Activated T-helper 1 cell treated with anti-CD3 and anti-CD28 coated beads, Interleukin-2, amount 50 U/mL, for 16 hours (primary cell): Measurements from ENCODE around the gene PDXDC1.
"Not testable (repeated sequence)": the region's sequence is repeated elsewhere in the genome, so short reads cannot be mapped to it uniquely, and the experiment has no call there.

Experiments
- DNase-seq, 2 donors: peaks; one replicate each; pipeline ENCODE4 v3.0.0-alpha.2; 2020; ENCODE audit warnings: low read depth in 1 of 2, low spot score in 1 of 2

PDXDC1 gene

DNA sequence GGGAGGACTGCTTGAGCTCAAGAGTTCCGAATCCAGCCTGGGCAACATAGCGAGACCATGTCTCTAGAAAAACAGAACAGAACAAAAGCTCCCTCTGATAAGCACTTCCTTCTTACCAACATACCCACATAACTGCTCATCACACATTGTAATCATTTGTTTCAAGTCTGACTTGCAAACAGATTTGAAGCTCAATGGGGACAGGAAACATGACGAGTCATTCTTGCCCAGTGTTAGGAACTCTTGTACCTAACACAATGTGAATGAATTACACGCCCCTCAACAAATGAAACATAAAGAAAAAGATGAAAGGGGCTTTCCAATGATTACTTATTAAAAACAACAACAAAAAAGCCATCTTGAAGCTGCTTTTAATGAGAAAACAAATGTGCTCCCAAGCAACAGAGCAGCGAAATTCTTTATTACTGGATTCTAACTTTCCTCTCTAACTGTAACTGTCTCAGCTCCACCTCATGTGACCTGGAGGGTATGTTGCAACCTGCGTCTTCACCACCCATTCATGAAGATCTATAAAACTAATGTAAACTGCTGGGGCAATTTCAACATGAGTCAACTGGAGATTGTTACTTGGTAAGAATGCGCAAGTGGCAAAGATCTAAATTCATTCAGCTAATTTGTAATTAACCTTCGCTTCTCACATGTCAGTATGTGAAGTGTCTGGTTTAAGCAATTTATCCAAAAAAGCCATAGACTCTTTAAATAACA, 87.4 kb downstream of the PDXDC1 start:
- DNase-seq = not testable (repeated sequence)

DNA sequence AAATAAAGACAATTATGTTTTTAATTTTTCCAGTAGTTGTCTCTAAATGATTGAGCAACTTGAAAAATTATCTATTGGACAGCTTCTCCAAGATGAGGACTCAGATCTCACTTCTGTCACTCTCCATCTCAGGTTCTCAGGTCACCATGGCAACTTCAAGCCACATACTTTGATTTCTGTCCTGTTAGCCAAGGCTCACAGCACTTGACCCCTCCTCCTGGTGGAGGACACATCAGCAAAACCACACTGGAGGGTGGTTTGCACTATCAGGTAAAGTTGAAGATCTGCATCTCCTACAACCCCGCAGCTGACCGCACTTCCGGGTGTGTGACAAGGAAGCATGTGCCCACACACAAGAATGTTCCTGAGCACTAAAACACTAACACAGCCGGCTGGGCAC, 91.1 kb downstream of the PDXDC1 start:
- not testable (repeated sequence) for DNase-seq

DNA sequence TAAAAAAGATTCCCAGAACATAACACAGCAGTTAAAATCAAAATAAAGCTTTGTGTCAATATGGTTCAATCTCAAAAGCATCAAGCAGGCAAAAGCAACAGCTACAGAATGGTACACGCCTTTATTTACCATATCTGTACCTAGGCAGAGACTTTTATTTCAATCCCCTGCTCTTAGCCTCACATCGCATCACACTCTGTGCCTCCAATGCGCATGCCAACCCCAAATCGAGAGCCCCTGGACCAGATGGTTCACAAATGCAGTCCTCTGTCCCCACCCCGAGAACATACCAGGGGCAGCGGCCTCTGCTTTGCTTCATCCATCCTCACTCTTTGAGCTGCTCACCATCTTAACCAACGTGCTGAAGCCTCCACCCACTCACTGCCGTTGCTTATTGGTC, 91.9 kb downstream of the PDXDC1 start:
- DNase-seq = not testable (repeated sequence)

DNA sequence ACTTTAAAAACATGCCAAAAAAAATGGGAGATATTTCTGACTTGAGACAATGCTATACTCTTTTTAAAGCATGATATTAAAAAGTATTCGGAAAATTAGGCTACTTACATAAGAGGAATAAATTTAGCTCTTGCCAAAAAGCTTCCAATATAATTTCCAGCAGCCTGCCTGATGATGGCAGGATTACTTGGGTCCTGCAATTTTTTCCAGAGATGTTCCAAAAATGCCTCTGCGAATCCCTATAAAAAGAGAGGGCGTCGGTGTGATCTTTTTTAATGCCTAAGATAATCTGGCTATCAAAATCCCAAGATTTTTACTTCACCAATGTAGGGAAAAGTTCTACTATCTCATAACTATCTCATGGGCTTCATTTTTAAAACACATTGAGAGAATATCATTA, 96.2 kb downstream of the PDXDC1 start:
- DNase-seq = not testable (repeated sequence)

DNA sequence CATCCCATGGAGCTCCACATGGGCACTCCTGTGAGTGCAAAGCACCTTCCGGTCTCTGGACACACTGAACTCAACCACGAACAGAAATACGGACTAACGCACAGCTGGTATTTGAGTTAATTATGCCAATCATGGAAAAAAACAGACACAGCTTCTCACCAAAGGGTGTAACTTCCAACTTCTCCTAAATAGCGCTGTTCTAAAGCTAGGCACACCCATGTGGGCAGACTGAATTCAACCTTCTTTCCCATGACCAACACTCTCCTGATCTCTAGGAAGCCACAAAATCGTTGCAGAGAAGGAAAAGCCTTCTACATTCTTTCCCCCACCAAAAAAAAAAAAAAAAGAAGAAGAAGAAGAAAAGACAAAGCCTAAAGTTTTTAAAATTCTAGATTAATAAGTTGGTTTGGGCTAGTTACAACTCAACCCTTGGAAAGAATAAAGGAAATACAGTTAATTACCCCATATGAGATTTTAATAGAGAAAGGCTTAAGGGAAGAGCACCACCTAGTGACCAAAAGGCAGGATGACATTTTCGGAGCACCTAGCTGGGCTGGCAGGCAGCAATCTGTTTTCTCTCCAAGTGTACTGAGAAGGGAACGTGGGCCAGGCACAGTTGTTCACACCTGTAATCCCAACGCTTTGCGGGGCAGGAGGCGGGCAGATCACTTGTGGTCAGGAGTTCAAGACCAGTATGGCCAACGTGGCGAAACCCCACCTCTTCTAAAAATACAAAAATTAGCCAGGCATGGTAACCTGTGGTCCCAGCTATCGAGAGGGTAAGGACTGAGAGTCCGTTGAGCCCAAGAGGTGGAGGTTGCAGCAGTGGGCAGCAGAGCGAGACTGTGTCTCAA, 97.3 kb downstream of the PDXDC1 start:
- not testable (repeated sequence) for DNase-seq

DNA sequence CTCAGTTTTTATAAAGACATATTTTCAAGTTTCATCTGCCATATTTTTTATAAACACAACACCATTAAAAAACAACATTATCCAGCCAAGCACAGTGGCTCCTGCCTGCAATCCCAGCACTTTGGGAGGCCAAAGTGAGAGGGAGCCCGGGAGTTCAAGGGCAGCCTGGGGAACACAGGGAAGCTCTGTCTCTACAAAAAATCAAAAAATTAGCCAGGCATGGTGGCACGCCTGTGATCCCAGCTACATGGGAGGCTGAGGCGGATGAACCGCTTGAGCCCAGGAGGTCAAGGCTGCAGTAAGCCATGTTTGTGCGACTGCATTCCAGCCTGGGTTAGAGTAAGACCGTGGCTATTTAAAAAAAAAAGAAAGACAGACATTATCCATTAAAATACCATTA, 98.3 kb downstream of the PDXDC1 start:
- DNase-seq = no peak

DNA sequence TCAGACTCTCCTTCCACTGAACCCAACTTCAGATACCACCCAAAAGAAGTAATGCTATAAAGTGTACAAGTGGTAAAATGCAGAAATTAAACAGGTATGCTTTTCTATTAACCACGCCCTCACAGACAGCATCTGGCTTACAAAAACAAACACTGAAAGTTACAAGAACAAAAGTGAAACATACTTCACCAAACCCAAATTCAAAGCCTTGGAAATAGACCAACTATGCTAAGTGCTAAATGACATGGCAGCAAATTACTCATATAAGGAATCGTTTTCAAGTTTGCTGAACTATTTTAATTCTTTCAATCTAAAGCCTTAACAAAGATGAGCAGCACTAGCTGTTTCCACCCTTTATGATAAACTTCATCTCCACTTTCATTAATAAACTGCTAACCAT, 101.3 kb downstream of the PDXDC1 start:
- not testable (repeated sequence) for DNase-seq

DNA sequence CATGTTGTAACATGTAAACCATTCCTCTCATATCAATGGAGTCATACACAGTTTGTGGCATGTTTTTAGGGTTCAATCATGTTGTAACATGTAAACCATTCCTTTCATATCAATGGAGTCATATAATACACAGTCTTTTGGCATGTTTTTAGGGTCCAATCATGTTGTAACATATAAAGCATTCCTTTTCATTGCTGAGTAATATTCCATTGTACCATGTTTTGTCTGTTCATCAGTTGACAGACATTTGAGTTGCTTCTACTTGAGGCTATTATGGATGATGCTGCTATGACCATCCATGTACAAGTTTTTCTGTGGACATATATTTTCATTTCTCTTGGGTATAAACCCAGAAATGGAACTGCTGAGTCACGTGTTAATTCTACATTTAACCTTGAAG, 106.1 kb downstream of the PDXDC1 start:
- not testable (repeated sequence) for DNase-seq

DNA sequence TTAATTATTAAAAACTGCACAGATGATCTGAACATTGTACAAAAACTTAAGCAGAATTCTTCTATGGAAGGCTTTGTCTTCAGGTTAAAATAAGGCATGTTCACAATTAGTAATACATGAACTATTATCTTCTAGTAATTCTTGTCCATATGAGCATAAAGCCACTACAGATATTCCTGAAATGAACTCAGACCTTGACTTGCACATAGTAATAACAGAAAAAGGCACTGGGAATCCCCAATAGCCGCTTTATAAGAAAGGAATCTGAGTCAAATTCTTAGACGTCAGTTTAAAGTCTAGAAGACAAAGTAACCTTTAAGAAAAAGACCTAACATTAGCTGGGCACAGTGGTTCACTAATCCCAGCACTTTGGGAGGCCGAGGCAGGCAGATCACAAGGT, 108.0 kb downstream of the PDXDC1 start:
- not testable (repeated sequence) for DNase-seq

DNA sequence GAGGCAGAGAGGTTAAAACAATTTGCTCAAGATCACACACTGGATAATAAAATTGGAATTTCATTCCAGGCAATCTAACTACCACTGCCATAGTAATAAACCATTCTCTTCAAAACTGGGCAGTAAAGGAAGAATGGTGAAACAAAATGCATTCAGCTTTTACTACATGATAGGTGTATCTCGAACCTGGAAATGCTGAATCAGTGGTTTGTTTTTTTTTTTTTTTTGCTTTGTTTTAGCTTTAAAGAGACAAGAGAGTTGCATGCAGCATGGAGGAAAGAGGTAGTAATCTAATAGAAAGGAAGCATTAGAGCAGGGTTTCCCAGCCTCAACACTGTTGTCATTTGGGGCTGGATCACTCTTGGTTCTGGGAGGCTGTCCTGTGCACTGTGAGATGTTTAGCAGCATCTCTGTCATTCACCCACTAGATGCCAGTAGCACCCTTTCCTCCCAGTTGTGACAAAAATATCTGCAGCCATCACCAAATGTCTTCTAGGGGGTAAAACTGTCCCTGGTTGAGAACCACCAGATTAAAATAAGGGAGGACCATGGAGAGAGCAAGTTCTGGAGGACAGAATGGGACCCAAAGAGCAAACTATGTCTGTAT, 115.9 kb downstream of the PDXDC1 start:
- not testable (repeated sequence) for DNase-seq

DNA sequence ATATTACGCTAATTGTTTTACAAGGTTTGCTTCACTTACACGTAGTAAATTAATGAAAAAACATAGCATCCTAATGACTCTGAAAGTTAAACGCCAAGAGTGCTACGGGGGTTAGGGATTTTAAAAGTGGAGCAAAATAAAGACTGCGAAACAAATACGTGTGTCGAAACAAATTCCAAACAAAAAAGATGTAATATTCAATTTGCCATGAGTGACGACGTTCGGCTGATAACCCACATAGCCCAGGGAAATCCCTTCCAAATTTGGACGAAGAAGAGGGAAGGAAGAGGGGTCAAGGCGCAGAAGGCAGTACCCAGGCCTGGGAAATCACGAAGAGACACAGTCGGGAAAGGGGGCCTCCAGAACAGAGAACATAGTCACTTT, 118.7 kb downstream of the PDXDC1 start:
- DNase-seq = not testable (repeated sequence)

DNA sequence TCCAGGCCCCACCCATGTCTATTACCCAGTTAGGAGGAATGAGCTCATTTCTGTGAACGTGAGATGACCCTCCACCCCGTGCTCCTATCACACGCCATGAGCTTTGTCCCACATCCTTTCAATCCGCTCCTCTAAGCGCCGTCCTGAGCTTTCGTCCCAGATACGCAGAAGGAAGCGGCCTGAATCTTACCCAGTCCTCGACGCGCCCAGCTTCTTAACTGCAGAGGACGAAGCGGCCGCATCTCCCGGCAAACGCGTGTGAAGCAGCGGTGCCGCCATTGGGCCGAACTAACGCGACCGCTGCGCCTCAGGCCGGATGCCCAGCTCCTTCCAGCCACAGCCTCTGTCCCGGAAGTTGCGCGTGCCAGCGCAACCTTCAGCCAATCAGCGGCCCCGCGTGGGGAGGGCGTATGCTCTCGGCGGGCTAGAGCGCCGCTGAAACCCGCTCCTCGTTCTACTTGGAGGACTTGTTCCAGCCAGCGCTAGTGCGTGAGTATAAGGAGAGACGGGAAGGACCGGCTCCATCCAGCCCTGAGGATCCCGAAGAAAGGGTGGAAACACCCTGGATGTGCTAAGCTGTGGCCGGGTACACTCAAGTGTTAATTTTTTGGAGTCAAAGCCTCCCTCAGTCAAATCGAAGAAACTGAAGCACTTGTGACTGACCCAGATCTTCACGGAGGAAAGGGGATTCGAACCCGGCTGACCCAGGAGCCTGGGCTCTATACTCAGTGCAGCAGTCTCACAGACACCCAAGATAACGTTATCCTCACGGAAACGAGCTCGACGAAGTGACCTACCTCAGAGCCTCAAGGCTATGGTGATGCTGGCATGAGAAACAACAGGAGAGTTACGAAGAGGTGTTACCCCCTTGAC, 119.4 kb downstream of the PDXDC1 start, which contains the start of gene RRN3:
Gene RRN3, minus strand, starts transcription at position 318 of the 873 bp plus-strand sequence. Its CDS starts 39 bp downstream, at position 279.
- peak; percentile 67 to 75 for DNase-seq

DNA sequence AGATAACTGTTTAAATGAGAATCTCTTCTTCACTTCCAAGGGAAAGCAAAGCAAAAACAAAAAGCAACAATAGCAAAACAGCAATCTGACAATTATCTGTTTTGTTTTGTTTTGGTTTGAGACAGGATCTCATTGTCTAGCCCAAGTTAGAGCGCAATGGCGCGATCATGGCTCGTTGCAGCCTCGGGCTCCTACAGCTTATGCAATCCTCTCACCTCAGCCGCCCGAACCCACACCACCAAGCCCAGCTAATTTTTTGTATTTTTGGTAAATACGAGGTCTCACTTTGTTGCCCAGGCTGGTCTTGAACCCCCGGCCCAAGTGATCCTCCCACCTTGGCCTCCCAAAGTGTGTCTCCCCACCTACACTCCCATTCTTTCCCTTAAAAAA, 121.8 kb downstream of the PDXDC1 start:
- not testable (repeated sequence) for DNase-seq

DNA sequence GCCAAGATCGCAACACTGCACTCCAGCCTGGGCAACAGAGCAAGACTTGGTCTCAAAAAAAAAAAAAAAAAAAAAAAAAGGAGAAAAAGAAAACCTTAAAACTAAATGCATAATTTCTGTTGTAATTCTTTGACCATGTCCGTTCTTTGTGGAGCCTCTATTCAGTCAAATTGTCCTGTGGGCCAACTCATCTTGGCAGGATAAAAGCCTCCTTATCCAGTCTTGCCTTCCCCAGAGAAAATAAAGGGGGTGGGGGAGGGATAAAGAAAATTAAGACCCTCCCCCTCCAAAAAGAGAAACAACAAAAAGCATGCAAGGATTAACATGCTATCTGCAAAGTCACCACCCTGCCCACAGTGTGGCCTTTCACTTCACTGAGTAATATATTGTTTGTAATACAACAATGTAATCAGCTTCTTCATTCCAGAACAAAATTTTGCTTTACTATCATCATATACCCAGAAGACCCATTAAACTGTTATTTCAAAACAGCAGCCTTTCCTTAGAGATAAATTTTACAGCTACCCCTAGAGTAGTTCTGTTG, 124.6 kb downstream of the PDXDC1 start:
- DNase-seq = not testable (repeated sequence)

DNA sequence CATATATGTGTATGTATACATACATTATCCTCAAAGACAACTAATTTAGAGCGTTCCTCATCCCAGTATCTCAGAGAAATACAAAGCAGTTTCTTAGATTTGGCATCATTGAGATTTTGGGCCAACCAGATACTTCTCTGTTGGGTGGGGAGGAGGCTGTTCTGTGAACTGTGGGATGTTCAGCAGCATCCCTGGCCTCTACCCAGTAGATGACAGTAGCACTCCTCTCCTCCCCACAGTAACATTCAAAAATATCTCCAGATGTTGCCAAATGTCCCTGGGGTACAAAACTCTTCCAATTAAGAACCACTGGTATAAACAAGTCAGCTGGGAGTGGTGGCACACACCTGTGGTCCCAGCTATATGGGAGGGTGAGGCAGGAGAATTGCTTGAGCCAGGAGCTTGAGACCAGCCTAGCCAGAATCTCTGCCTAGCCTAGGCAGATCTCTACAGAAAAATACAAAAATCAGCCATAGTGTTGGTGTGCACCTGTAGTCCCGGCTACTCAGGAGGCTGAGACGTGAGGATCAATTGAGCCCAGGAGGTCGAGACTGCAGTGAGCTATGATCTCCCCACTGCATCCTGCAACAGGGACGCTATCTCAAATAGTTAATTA, 125.7 kb downstream of the PDXDC1 start:
- DNase-seq = not testable (repeated sequence)

DNA sequence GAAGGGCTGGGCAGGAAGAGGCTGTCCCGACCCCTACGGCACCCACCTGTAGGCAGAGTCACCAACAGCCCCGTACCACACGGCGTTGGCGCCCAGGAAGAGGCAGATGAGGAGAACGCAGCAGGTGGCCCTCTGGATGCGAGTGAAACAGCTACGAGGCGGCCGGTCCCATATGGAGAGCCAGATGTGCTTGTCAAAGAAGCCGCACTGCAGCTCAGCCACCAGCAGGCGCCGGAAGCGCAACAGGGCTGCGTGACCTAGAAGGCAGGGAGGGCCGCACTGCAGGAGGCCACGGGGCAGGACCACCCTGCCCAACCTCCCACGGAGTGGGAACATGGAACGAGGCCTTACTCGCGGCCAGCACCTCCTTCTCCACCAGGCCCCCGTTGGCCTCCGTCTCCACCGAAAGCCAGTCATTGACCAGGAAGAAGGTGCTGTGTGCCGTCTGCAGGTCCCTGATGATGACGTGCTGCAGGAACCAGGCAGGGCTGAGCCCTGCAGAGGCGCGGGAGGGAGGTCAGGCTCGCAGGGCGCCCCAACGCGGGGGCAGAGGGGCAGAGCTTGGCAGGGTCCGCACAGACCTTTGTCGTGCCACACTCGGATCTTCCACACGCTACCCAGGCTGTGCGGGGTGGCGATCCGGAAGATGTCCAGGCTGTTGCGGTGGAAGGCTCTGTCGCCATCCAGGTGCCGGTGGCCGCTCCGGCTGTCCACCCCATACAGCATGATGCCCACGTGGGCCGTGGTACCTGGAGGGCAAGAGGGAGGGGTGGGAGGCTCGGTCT, 153.0 kb downstream of the PDXDC1 start:
- not testable (repeated sequence) for DNase-seq

DNA sequence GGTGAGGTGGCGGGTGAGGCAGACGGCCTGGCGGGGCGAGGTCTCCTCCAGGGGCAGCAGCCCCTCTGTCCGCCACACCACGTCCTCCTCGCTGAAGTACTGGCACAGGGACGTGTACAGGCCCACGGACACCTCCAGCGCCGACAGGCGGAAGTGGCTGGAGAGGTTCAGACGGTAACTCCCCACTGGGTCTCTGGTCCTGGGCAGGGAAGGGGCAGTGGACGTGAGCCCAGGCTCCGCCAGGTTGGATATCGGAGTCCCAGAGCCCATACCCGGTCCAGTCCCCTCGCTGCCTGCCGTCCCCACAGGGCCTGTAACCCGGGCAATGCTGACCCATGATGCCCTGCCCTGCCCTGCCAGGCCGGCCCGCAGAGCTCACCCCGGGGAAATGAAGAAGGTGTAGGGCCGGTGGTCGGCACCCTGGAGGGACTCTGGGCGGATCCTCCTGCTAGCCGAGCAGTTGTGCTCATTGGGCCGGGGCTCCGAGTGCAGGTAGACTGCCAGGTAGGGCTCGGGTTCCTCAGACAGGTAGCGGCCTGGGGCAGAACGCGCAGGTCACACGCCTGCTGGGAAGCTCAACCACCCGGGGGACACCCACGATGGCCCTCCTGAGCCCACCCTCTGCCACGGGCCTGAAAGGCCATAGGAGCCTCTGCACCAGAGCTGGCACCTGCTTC, 155.6 kb downstream of the PDXDC1 start:
- not testable (repeated sequence) for DNase-seq

DNA sequence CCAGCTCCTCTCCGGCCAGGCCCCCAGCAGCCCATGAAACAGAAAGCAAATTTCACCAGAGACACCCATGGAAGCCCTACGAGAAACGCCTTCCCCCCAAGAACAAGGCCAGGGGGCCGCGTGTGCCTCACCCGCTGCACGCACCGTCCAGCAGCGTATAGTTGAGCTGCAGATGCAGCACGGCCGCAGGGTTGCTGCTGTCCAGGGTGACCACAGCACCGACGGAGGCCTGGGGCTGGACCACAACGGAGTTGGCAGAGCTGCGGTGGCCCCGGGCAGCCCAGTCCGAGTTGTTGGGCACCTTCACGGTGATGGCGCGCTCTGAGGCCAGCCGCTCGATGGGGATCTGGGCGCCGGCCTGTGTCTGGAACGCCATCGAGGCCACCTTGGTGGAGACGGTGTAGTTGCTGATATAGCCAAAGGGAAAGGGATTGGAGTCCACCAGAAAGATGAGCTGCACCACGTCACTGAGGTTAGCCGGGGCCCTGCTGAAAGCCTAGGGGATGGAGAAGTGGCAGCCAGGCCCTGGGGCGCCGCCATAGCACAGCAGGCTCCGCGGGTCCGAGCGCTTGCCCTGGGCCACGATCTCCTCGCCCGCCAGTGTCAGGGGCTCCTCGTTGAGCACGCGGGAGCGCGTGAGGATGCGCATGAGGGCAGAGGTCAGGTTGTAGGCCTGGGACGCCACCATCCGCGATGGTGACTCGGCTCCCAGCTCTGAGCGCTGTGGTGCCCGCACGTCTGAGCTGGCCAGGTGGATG, 156.3 kb downstream of the PDXDC1 start:
- DNase-seq = not testable (repeated sequence)
